ENCODE data around the gene FAM216A. TPM values are rescaled to one million over a fixed set of nuclear protein-coding genes. Genes with fewer than 3 reads are reported as not detected.

FAM216A gene
- total RNA-seq, 4 donors from 2014 or later, result 1.4 to 13.2 (median 2.6) TPM

DNA sequence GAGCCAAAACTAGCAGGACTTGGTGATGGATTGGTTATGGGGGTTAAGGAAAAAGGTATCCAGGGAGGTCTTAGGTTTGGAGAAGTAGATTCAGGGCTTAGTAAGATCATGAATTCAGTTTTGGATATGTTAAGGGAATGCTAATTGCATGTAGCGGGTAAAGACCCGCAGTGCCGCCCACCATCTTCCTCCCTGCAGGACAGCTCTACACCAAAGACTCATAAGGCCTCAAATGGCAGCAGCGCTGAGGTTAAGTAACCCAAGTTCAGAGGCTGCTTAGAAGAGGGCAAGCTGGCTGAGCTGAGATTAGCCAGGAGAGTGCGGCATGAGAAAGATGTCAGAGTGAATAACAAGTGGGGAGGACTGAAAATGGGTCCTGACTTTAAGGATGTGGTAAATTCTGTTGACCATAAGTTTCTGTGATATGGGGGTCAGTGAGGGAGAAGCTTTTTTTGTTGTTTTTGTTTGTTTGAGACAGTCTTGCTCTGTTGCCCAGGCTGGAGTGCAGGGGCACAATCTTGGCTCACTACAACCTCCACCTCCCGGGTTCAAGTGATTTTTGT lies 59.7 kb downstream of the FAM216A start:
- Histone ChIP-seq H3K9me3 (no peaks in the 10 kb centered on the region), H3K4me3 (no peak overlapping the region), H3K36me3 (no peaks in the 10 kb centered on the region), H3K27ac (no peak overlapping the region), H3K27me3 (no peaks in the 10 kb centered on the region), H3K4me1 (peaks cover 0 to 18% (median 0%) of the 10 kb centered on the region in 4 donors)
- TF ChIP-seq CTCF (IDR thresholded peaks at IDR 0.05), result no peak
- TF ChIP-seq POLR2A (IDR thresholded peaks at IDR 0.05), result no peak
- DNase-seq, result no peak

- DNase-seq, result no peak
- no peak overlapping the region for H3K27ac ChIP-seq
- no peak overlapping the region for H3K4me3 ChIP-seq
- no peaks in the 10 kb centered on the region for H3K9me3 ChIP-seq
- TF ChIP-seq POLR2A (IDR thresholded peaks at IDR 0.05), result no peak
- TF ChIP-seq CTCF (IDR thresholded peaks at IDR 0.05), result no peak
- peaks cover 0 to 25% (median 0%) of the 10 kb centered on the region in 4 donors for H3K4me1 ChIP-seq
- peaks cover 0 to under 1% (median 0%) of the 10 kb centered on the region in 3 donors for H3K36me3 ChIP-seq
- no peaks in the 10 kb centered on the region for H3K27me3 ChIP-seq
These were observed 61.9 kb downstream of the FAM216A start for GRCh38 chr12:110530511-110530910.

DNA sequence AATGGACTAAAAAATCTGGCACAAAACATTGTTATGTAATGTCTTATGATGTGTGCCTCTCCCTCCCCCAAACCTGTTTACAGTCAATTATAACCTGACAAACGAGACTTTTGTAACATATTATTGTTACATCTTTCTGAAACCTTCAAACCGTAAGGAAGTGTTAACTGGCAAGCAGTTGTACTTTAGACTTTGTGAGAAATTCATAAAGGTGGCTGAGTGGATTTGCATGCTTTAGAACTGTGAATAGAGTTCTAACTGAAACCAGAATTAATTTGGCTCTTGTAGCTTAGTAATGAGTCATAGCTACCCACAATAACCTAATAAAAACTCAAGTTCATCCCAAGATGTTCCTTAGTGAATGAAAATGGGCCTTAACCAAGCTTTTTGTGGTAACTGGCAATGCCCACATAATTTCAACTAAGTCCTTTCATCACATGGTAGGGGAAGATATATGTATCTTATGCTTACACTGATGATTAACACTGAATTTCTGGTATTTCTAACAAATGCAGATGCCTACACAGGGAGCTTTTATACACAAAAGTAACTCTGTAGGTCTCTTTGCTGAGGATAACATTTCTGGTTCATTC lies 63.2 kb downstream of the FAM216A start:
- no peak for DNase-seq
- Histone ChIP-seq H3K27ac (peak overlapping the region in 3 of 4 donors; percentile 5 to 46 (median 9)), H3K4me3 (no peak overlapping the region), H3K36me3 (peaks cover 0 to 13% (median 0%) of the 10 kb centered on the region in 3 donors), H3K9me3 (no peaks in the 10 kb centered on the region), H3K4me1 (peaks cover 0 to 25% (median 0%) of the 10 kb centered on the region in 4 donors), H3K27me3 (no peaks in the 10 kb centered on the region)
- TF ChIP-seq CTCF (IDR thresholded peaks at IDR 0.05) (no peak), POLR2A (IDR thresholded peaks at IDR 0.05) (no peak)

DNA sequence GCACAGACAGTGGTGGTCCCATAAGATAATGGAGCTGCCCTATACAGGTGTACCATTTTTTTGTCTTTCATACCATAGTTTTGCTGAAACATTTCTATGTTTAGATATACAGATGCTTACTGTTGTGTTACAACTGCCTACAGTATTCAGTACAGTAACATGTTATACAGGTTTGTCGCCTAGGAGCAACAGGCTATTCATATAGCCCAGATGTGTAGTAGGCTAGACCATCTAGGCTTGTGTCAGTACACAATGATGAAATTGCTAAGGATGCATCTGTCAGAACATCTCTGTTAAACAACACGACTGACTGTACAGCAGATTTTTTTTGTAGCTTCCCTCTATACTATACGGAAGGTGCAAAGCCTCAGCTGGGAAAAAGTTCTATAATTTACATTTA lies 64.0 kb downstream of the FAM216A start:
- peaks cover 0 to 21% (median 0%) of the 10 kb centered on the region in 3 donors for H3K36me3 ChIP-seq
- H3K4me1 ChIP-seq, result peaks cover 0 to 27% (median 0%) of the 10 kb centered on the region in 4 donors
- TF ChIP-seq POLR2A (IDR thresholded peaks at IDR 0.05) (no peak), CTCF (IDR thresholded peaks at IDR 0.05) (no peak)
- H3K27ac ChIP-seq, result peak overlapping the region in 2 of 4 donors; percentile 9 to 46
- no peaks in the 10 kb centered on the region for H3K27me3 ChIP-seq
- no peak for DNase-seq
- H3K9me3 ChIP-seq, result no peaks in the 10 kb centered on the region
- no peak overlapping the region for H3K4me3 ChIP-seq

DNA sequence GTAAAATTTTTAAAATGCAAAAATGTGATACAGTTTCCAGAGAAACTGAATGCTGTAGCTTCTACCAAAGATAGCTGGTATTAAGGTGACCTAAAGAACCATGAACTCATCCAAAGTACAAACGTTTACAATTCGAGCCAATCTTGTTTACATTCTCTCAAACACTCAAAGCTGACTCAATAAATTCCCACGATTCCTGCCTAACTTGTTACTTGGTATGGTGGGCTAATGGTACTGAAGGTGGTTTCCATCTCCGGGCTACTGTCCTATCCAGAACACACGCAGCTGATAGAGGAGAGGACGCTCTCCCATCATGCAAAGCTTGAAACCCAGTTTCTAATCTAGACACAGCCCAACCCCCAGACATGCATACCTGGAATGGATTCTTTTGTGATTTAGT lies 65.0 kb downstream of the FAM216A start:
- peak overlapping the region in 1 of 4 donors; percentile 9 for H3K27ac ChIP-seq
- no peak overlapping the region for H3K4me3 ChIP-seq
- no peaks in the 10 kb centered on the region for H3K27me3 ChIP-seq
- TF ChIP-seq POLR2A (IDR thresholded peaks at IDR 0.05), result no peak
- TF ChIP-seq CTCF (IDR thresholded peaks at IDR 0.05), result no peak
- peaks cover 0 to 37% (median 0%) of the 10 kb centered on the region in 4 donors for H3K4me1 ChIP-seq
- H3K9me3 ChIP-seq, result no peaks in the 10 kb centered on the region
- H3K36me3 ChIP-seq, result peaks cover 0 to 30% (median 0%) of the 10 kb centered on the region in 3 donors
- no peak for DNase-seq

Data from Peyer's patch (tissue), 4 donors.